IMR-90 (cell line): Measurements from ENCODE around the gene ILK.

Source experiments
- CTCF ChIP-seq: conservative IDR thresholded peaks from 2 replicates; pipeline ENCODE4 v1.5.1; 2012; ENCODE audit warnings: mild to moderate bottlenecking, low read depth, low read length, improper control_type of control experiment
- MXI1 ChIP-seq: IDR thresholded peaks from 2 replicates; pipeline ENCODE4 v1.6.1; 2012; ENCODE audit warnings: low read depth, mild to moderate bottlenecking, low read length, moderate library complexity, borderline replicate concordance
- POLR2A ChIP-seq: IDR thresholded peaks from 2 replicates; pipeline ENCODE4 v1.6.1; 2012; ENCODE audit warnings: mild to moderate bottlenecking, low read depth, low read length
- RCOR1 ChIP-seq: IDR thresholded peaks from 2 replicates; pipeline ENCODE4 v1.6.1; 2012; ENCODE audit warnings: mild to moderate bottlenecking, low read length, improper control_type of control experiment; ENCODE audit not compliant: insufficient replicate concordance
- TF ChIP-seq, protein P1 (sequence below): fragments of 150-350 bp; IDR thresholded peaks from 2 replicates; pipeline ENCODE4 v1.6.1; 2017; ENCODE audit warnings: mild to moderate bottlenecking, antibody characterized with exemption, low read length, low read depth

DNA sequence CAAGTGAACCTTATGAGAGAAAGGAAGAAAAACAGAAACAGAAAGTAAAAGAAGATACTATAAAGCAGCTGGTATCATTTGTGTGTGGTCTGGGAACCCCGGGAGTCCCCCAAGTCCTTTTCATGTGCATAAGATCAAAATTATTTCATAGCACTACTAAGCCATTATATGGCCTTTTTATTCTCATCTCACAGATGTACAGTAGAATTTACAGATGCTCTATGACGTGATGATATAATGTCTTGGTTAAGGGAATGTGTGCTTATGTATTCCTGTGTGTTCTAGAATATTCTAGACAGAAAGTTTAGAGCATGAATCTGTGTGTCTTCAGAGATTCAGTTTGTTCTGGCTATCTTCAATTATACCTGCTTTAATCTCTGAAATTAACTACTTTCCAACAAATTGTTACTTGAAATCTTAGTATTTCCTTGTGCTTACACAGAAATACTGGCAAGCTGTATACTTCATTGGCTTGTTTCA, 24.2 kb downstream of the ILK start:
- TF ChIP-seq CTCF, result no peak
- no peak for TF ChIP-seq POLR2A
- no peak for TF ChIP-seq MXI1
- TF ChIP-seq, protein P1, sequence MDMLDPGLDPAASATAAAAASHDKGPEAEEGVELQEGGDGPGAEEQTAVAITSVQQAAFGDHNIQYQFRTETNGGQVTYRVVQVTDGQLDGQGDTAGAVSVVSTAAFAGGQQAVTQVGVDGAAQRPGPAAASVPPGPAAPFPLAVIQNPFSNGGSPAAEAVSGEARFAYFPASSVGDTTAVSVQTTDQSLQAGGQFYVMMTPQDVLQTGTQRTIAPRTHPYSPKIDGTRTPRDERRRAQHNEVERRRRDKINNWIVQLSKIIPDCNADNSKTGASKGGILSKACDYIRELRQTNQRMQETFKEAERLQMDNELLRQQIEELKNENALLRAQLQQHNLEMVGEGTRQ, result no peak
- no peak for TF ChIP-seq RCOR1
